Naive thymus-derived CD8-positive, alpha-beta T cell (primary cell): ENCODE results near the gene CWF19L1. TPM values are rescaled to one million over a fixed set of nuclear protein-coding genes. Genes with fewer than 3 reads are reported as not detected.
"Not testable (repeated sequence)": the region's sequence is repeated elsewhere in the genome, so short reads cannot be mapped to it uniquely, and the experiment has no call there.

Experiments
- ATAC-seq, 2 donors: fragments of 150-1000 bp; cut with Tn5 transposase in 1 of 2; sonication (Bioruptor Pico), chemical (Tn5 transposase) in 1 of 2; 1 replicate in 1 of 2; 2 replicates in 1 of 2; pipeline ENCODE4 v1.10.0; 2021; ENCODE audit warnings: mild to moderate bottlenecking in 2 of 2, moderate library complexity in 2 of 2
- POLR2A ChIA-PET: fragments of 350-600 bp; sonication (Branson Sonifier 250); formaldehyde crosslinking; loops from one replicate; lab custom pipeline; 2021; ENCODE audit warnings: antibody characterized with exemption; lab: Charles Lee
- DNase-seq, 10 donors: peaks; one replicate each; pipeline versions ENCODE4 v3.0.0 to v3.0.0-alpha.2; 2020 to 2022
- H3K27ac Mint-ChIP-seq, 10 donors: one replicate each; pipeline ENCODE4 v1.8.0; 2020 to 2022; ENCODE audit warnings: mild to moderate bottlenecking in 10 of 10, mixed read lengths in 10 of 10, moderate library complexity in 4 of 10, inconsistent platforms in 1 of 10
- H3K27me3 Mint-ChIP-seq, 5 donors: one replicate each; pipeline ENCODE4 v1.8.0; 2021 to 2022; ENCODE audit warnings: mixed read lengths in 5 of 5
- H3K36me3 Mint-ChIP-seq, 3 donors: one replicate each; pipeline ENCODE4 v1.8.0; 2020 to 2022; ENCODE audit warnings: mixed read lengths in 3 of 3, mild to moderate bottlenecking in 2 of 3, inconsistent platforms in 1 of 3
- H3K4me1 Mint-ChIP-seq, 4 donors: one replicate each; pipeline ENCODE4 v1.8.0; 2021 to 2022; ENCODE audit warnings: mixed read lengths in 4 of 4
- H3K4me3 Mint-ChIP-seq, 10 donors: one replicate each; pipeline ENCODE4 v1.8.0; 2020 to 2022; ENCODE audit warnings: mild to moderate bottlenecking in 10 of 10, mixed read lengths in 10 of 10, moderate library complexity in 6 of 10, inconsistent platforms in 1 of 10
- H3K9me3 Mint-ChIP-seq, 9 donors: one replicate each; pipeline ENCODE4 v1.8.0; 2020 to 2022; ENCODE audit warnings: mixed read lengths in 9 of 9, mild to moderate bottlenecking in 3 of 9, inconsistent platforms in 1 of 9, moderate library complexity in 1 of 9
- polyA plus RNA-seq, 3 donors: library from polyadenylated mRNA; unstranded; fragments of 300-500 nt; fragmentation: Illumina TruSeq; gene quantifications; one replicate each; pipeline ENCODE4 v1.2.3, GENCODE V29; 2021
- total RNA-seq, 8 experiments: library from RNA in 2 of 8; stranded (reverse) in 2 of 8; gene quantifications; one replicate each; pipeline ENCODE4 v1.2.3 and lab custom pipeline; 2021 to 2026

CWF19L1 gene
- 10 to 100 TPM; 54.4 to 55.1 TPM for total RNA-seq
- polyA plus RNA-seq, result 10 to 100 TPM; 19.3 to 38.7 (median 28.4) TPM
- 61.4 to 109 (median 77.3) reads per million in 6 experiments for total RNA-seq (lab: John Stamatoyannopoulos, UW)

GRCh38 chr10:100267239-100268104, at the start of gene CWF19L1:
Gene CWF19L1 (minus strand): TSS chr10:100267638. CDS start chr10:100267593, 45 bp downstream.
- peak within 1 kb of the TSS; percentile 99 to 100 (median 100) for H3K4me3 Mint-ChIP-seq
- no peaks in the 10 kb centered on the region for H3K27me3 Mint-ChIP-seq
- H3K9me3 Mint-ChIP-seq, result no peaks in the 10 kb centered on the region
- DNase-seq (peak; percentile 54 to 82 (median 69)), ATAC-seq (peak; percentile 87 to 92)
- peaks cover 17 to 44% (median 36%) of the 10 kb centered on the region in 4 donors for H3K4me1 Mint-ChIP-seq
- H3K36me3 Mint-ChIP-seq, result peaks cover 2 to 9% (median 5%) of the 10 kb centered on the region in 3 donors
- POLR2A ChIA-PET, result interaction anchor here (0.7 to 0.9 kb wide), 3 partner anchors 20 to 660 kb away, joined by 3 to 4 read pairs (median 3); no protein-coding TSS in a partner anchor
- peak within 1 kb of the TSS; percentile 98 to 100 (median 99) for H3K27ac Mint-ChIP-seq

GRCh38 chr10:100315615-100316014, 48.2 kb upstream of the CWF19L1 start:
- H3K4me3 Mint-ChIP-seq, result no peak overlapping the region
- POLR2A ChIA-PET, result no interaction called here
- H3K36me3 Mint-ChIP-seq, result no peaks in the 10 kb centered on the region
- DNase-seq (no peak), ATAC-seq (no peak)
- H3K4me1 Mint-ChIP-seq, result no peaks in the 10 kb centered on the region
- peaks cover 21 to 75% (median 35%) of the 10 kb centered on the region in 5 donors for H3K27me3 Mint-ChIP-seq
- no peak overlapping the region for H3K27ac Mint-ChIP-seq
- H3K9me3 Mint-ChIP-seq, result no peaks in the 10 kb centered on the region

GRCh38 chr10:100311298-100311697, 43.9 kb upstream of the CWF19L1 start:
- no peak for ATAC-seq
- H3K27ac Mint-ChIP-seq, result no peak overlapping the region
- no peak for DNase-seq
- POLR2A ChIA-PET, result no interaction called here
- no peak overlapping the region for H3K4me3 Mint-ChIP-seq
- H3K4me1 Mint-ChIP-seq, result no peaks in the 10 kb centered on the region
- H3K27me3 Mint-ChIP-seq, result peaks cover 20 to 47% (median 33%) of the 10 kb centered on the region in 5 donors
- no peaks in the 10 kb centered on the region for H3K36me3 Mint-ChIP-seq
- no peaks in the 10 kb centered on the region for H3K9me3 Mint-ChIP-seq

GRCh38 chr10:100307684-100308083, 40.2 kb upstream of the CWF19L1 start:
- Mint-ChIP-seq H3K9me3 (no peaks in the 10 kb centered on the region), H3K27ac (no peak overlapping the region), H3K4me1 (no peaks in the 10 kb centered on the region), H3K4me3 (no peak overlapping the region), H3K27me3 (peaks cover 22 to 57% (median 29%) of the 10 kb centered on the region in 5 donors), H3K36me3 (no peaks in the 10 kb centered on the region)
- POLR2A ChIA-PET, result no interaction called here
- DNase-seq (no peak), ATAC-seq (no peak)

- no peak for DNase-seq
- no peaks in the 10 kb centered on the region for H3K9me3 Mint-ChIP-seq
- no peak overlapping the region for H3K27ac Mint-ChIP-seq
- no peak overlapping the region for H3K4me3 Mint-ChIP-seq
- no peaks in the 10 kb centered on the region for H3K4me1 Mint-ChIP-seq
- no peaks in the 10 kb centered on the region for H3K36me3 Mint-ChIP-seq
- no peak for ATAC-seq
- peaks cover 20 to 51% (median 26%) of the 10 kb centered on the region in 5 donors for H3K27me3 Mint-ChIP-seq
- POLR2A ChIA-PET, result no interaction called here
Observed at GRCh38 chr10:100306861-100307260, 39.4 kb upstream of the CWF19L1 start.

GRCh38 chr10:100304414-100304813, 37.0 kb upstream of the CWF19L1 start:
- Mint-ChIP-seq H3K27me3 (peaks cover 18 to 47% (median 33%) of the 10 kb centered on the region in 5 donors), H3K9me3 (peaks cover 0 to 3% (median 0%) of the 10 kb centered on the region in 9 donors), H3K4me3 (no peak overlapping the region), H3K36me3 (no peaks in the 10 kb centered on the region), H3K4me1 (no peaks in the 10 kb centered on the region), H3K27ac (peak overlapping the region in 1 of 10 donors; percentile 12)
- DNase-seq (no peak), ATAC-seq (no peak)
- POLR2A ChIA-PET, result no interaction called here

- H3K27me3 Mint-ChIP-seq, result peaks cover 22 to 44% (median 39%) of the 10 kb centered on the region in 5 donors
- ATAC-seq (no peak), DNase-seq (peak in 1 of 10 donors; percentile 5)
- H3K4me3 Mint-ChIP-seq, result no peak overlapping the region
- no peaks in the 10 kb centered on the region for H3K36me3 Mint-ChIP-seq
- H3K4me1 Mint-ChIP-seq, result no peaks in the 10 kb centered on the region
- no peak overlapping the region for H3K27ac Mint-ChIP-seq
- POLR2A ChIA-PET, result no interaction called here
- H3K9me3 Mint-ChIP-seq, result peaks cover 0 to 3% (median 0%) of the 10 kb centered on the region in 9 donors
Observed at GRCh38 chr10:100303724-100304319, 36.4 kb upstream of the CWF19L1 start.

- H3K36me3 Mint-ChIP-seq, H3K27ac Mint-ChIP-seq, DNase-seq, POLR2A ChIA-PET, H3K4me3 Mint-ChIP-seq, H3K9me3 Mint-ChIP-seq, H3K4me1 Mint-ChIP-seq, ATAC-seq: not testable (repeated sequence)
- H3K27me3 Mint-ChIP-seq, result peaks cover 27 to 50% (median 37%) of the 10 kb centered on the region in 5 donors
Observed at GRCh38 chr10:100301123-100301522, 33.7 kb upstream of the CWF19L1 start.

- Mint-ChIP-seq H3K27ac (no peak overlapping the region), H3K9me3 (peaks cover 0 to 3% (median 0%) of the 10 kb centered on the region in 9 donors), H3K4me3 (no peak overlapping the region), H3K4me1 (peaks cover 0 to 2% (median 0%) of the 10 kb centered on the region in 4 donors), H3K27me3 (peaks cover 25 to 54% (median 34%) of the 10 kb centered on the region in 5 donors), H3K36me3 (no peaks in the 10 kb centered on the region)
- no peak for DNase-seq
- POLR2A ChIA-PET, result no interaction called here
- no peak for ATAC-seq
Observed at GRCh38 chr10:100297242-100297641, 29.8 kb upstream of the CWF19L1 start.

GRCh38 chr10:100293066-100293465, 25.6 kb upstream of the CWF19L1 start:
- no peak for ATAC-seq
- H3K4me3 Mint-ChIP-seq, result no peak overlapping the region
- H3K27me3 Mint-ChIP-seq, result peaks cover 14 to 30% (median 26%) of the 10 kb centered on the region in 5 donors
- H3K36me3 Mint-ChIP-seq, result no peaks in the 10 kb centered on the region
- DNase-seq, result no peak
- H3K4me1 Mint-ChIP-seq, result peaks cover 0 to 4% (median 0%) of the 10 kb centered on the region in 4 donors
- H3K27ac Mint-ChIP-seq, result no peak overlapping the region
- POLR2A ChIA-PET, result no interaction called here
- no peaks in the 10 kb centered on the region for H3K9me3 Mint-ChIP-seq

GRCh38 chr10:100292300-100292699, 24.9 kb upstream of the CWF19L1 start:
- ATAC-seq, H3K27ac Mint-ChIP-seq, H3K36me3 Mint-ChIP-seq, DNase-seq, H3K4me3 Mint-ChIP-seq, H3K4me1 Mint-ChIP-seq, POLR2A ChIA-PET, H3K9me3 Mint-ChIP-seq: not testable (repeated sequence)
- peaks cover 14 to 30% (median 26%) of the 10 kb centered on the region in 5 donors for H3K27me3 Mint-ChIP-seq

- ATAC-seq (no peak), DNase-seq (no peak)
- POLR2A ChIA-PET, result no interaction called here
- H3K9me3 Mint-ChIP-seq, result no peaks in the 10 kb centered on the region
- H3K27ac Mint-ChIP-seq, result no peak overlapping the region
- no peaks in the 10 kb centered on the region for H3K36me3 Mint-ChIP-seq
- no peak overlapping the region for H3K4me3 Mint-ChIP-seq
- peaks cover 11 to 21% (median 18%) of the 10 kb centered on the region in 5 donors for H3K27me3 Mint-ChIP-seq
- peaks cover 7 to 17% (median 12%) of the 10 kb centered on the region in 4 donors for H3K4me1 Mint-ChIP-seq
Observed at GRCh38 chr10:100291356-100291755, 23.9 kb upstream of the CWF19L1 start.

GRCh38 chr10:100289641-100290040, 22.2 kb upstream of the CWF19L1 start:
- no peak overlapping the region for H3K4me3 Mint-ChIP-seq
- no peak for DNase-seq
- H3K4me1 Mint-ChIP-seq, result peaks cover 16 to 34% (median 27%) of the 10 kb centered on the region in 4 donors
- peaks cover 0 to 5% (median 0%) of the 10 kb centered on the region in 3 donors for H3K36me3 Mint-ChIP-seq
- no peak for ATAC-seq
- POLR2A ChIA-PET, result no interaction called here
- H3K27me3 Mint-ChIP-seq, result peaks cover under 1 to 12% (median 5%) of the 10 kb centered on the region in 5 donors
- H3K27ac Mint-ChIP-seq, result no peak overlapping the region
- no peaks in the 10 kb centered on the region for H3K9me3 Mint-ChIP-seq
